Measurements from ENCODE around the gene TRPV2.
"Not testable (repeated sequence)": the region's sequence is repeated elsewhere in the genome, so short reads cannot be mapped to it uniquely, and the experiment has no call there.

GRCh38 chr17:16403847-16404246 is 11.5 kb upstream of the TRPV2 start:
- not testable (repeated sequence) for TF ChIP-seq MAX (IDR thresholded peaks at IDR 0.05; ENCODE audit: low read depth, low read length); CTCF (IDR thresholded peaks at IDR 0.05; ENCODE audit: low read depth, low read length); POLR2A (IDR thresholded peaks at IDR 0.05; ENCODE audit: extremely low read depth, insufficient read length)

Data from NB4 (cell line).